ENCODE data around the gene PTPRM. TPM values are rescaled to one million over a fixed set of nuclear protein-coding genes. Genes with fewer than 3 reads are reported as not detected.
A peak's percentile ranks its signal among the peaks of the same experiment; 100 is the strongest.

Gene PTPRM
- polyA plus RNA-seq, 2 of the 4 experiments (the other 2 are of a cell fraction), result 44.5 to 199 TPM

- TF ChIP-seq CTCF (IDR thresholded peaks at IDR 0.05) (no peak), RFX5 (IDR thresholded peaks at IDR 0.05) (no peak), ZNF302 (CRISPR knock-in tag; IDR thresholded peaks at IDR 0.05) (no peak), FOSL2 (IDR thresholded peaks at IDR 0.05) (no peak), FOSL2 (CRISPR knock-in tag; IDR thresholded peaks at IDR 0.05) (no peak)
Measured at GRCh38 chr18:7750095-7750663, 183.1 kb downstream of the PTPRM start (continued).

DNA sequence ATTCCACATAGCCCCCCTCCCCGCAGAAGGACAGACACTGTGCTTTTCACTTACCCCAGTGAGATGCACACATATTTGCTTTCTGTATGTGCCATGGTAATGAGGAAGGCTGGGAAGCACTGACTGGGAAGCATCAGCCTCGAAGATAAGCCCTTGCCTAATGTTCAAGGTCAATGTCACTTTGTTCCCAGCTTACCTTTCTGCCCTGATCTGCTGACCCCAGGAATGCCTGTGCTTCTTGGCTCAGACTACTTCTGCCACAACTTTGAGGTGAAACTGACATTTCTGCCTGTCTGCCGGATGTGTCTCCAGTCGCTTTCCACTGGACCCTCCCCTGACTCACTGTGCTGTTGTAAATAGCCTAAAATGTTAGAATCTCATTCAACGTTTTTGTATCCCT is 183.8 kb downstream of the PTPRM start:
- Histone ChIP-seq H3K4me1 (peaks cover 70% of the 10 kb centered on the region), H3K27ac (peak overlapping the region; percentile 27 to 47; a peak in 2 of 6 replicates), H3K9me3 (peaks cover 7% of the 10 kb centered on the region; the same call in 2 of the 3 replicates), H3K4me2 (no peak overlapping the region), H3K4me3 (no peak overlapping the region)
- POLR2A ChIA-PET, result no interaction called here
- no peak for DNase-seq (ENCODE audit: low read depth in 1 of 2, low spot score in 1 of 2)
- FAIRE-seq, result no peak
- no peak for ATAC-seq
- CTCF ChIA-PET, result no interaction called here
- WGBS (ENCODE audit: missing lambda C conversion rate), result 73% methylated on average over 4 of the region's 5 CpGs
- TF ChIP-seq RAD21 (conservative IDR thresholded peaks at IDR 0.05 in 1 of 2, IDR thresholded peaks at IDR 0.05 in 1 of 2) (no peak), ESRRA (IDR thresholded peaks at IDR 0.05; ENCODE audit: borderline replicate concordance, low read length) (no peak), RFX5 (IDR thresholded peaks at IDR 0.05) (no peak)

DNA sequence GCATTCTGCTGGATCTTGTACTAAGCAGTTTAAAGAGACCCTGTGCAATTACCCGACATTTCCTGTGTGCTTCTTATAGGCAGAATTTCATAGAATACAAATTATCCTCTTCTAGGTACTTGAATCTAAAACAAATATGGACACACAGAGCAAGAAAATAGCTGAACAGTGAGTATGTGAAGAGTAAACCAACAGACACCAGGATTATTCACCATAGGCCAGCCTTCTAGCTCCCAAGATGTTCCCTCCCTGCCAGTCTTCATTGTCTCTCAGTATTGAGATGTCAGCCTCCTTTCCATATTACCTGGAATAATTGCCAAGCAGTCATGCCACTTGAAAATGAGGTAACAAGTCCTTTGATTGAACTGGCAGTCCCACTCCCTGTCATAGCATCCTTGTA is 187.1 kb downstream of the PTPRM start:
- DNase-seq (ENCODE audit: low read depth in 1 of 2, low spot score in 1 of 2), result no peak
- H3K9me3 ChIP-seq, result no peaks in the 10 kb centered on the region
- peak overlapping the region; percentile 79 for H3K4me2 ChIP-seq
- ChIA-PET POLR2A (no interaction called here), CTCF (interaction anchor here (0.7 to 2.0 kb wide), 3 partner anchors 123 to 187 kb away, joined by 3 to 6 read pairs (median 3); partner anchors contain the start of gene PTPRM)
- H3K27ac ChIP-seq, result peak overlapping the region; percentile 85 to 86
- WGBS (ENCODE audit: missing lambda C conversion rate), result 10% methylated on average over 1 of the region's 1 CpG
- H3K4me3 ChIP-seq, result peak overlapping the region; percentile 22; the same call in 1 of the 3 replicates
- ATAC-seq, result peak; percentile 47 to 68; a peak in 3 of 6 replicates
- peaks cover 89% of the 10 kb centered on the region for H3K4me1 ChIP-seq
- TF ChIP-seq KDM1A (IDR thresholded peaks at IDR 0.05; ENCODE audit: low read depth), result no peak
- no peak; the same call in 1 of the 2 replicates for TF ChIP-seq ZC3H11A (IDR thresholded peaks at IDR 0.05)
- no peak for TF ChIP-seq HDAC2 (IDR thresholded peaks at IDR 0.05)
- TF ChIP-seq POLR2A (IDR thresholded peaks at IDR 0.05; ENCODE audit: low read length), result no peak
- TF ChIP-seq HMGXB4 (CRISPR knock-in tag; IDR thresholded peaks at IDR 0.05; ENCODE audit: borderline replicate concordance), result no peak
- FAIRE-seq, result no peak

DNA sequence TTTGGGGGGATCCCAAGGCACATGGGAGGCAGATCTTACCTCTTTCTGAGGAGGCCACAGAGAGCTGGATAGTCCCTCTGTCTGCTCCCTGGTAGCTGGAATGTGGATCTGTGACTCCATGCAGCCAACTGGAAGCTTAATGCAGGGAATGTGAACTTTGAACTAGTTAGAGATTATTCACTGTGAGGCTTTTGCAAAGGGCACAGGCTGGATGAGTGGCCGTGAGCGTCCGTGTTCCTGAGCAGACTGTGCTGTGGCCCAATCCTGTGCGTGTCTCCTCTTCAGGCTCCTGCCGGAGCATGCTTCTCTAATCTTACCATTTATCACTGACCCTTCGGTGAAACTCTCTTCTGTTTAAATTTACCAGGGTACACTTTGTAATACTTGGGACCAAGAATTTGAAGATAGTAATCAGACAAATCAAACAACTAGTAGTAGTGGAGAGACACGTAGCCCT is 187.6 kb downstream of the PTPRM start:
- ChIA-PET POLR2A (interaction anchor here (0.6 kb wide), 1 partner anchor 277 kb away, joined by 3 read pairs; no protein-coding TSS in a partner anchor), CTCF (interaction anchor here (0.8 to 2.0 kb wide), 2 partner anchors 187 to 188 kb away, joined by 3 to 6 read pairs; partner anchors contain the start of gene PTPRM)
- DNase-seq (ENCODE audit: low read depth in 1 of 2, low spot score in 1 of 2) (peak; percentile 8 to 52), ATAC-seq (peak; percentile 84 to 89), FAIRE-seq (no peak)
- H3K4me3 ChIP-seq, result peak overlapping the region; percentile 22; the same call in 1 of the 3 replicates
- H3K9me3 ChIP-seq, result no peaks in the 10 kb centered on the region
- TF ChIP-seq, protein P1, sequence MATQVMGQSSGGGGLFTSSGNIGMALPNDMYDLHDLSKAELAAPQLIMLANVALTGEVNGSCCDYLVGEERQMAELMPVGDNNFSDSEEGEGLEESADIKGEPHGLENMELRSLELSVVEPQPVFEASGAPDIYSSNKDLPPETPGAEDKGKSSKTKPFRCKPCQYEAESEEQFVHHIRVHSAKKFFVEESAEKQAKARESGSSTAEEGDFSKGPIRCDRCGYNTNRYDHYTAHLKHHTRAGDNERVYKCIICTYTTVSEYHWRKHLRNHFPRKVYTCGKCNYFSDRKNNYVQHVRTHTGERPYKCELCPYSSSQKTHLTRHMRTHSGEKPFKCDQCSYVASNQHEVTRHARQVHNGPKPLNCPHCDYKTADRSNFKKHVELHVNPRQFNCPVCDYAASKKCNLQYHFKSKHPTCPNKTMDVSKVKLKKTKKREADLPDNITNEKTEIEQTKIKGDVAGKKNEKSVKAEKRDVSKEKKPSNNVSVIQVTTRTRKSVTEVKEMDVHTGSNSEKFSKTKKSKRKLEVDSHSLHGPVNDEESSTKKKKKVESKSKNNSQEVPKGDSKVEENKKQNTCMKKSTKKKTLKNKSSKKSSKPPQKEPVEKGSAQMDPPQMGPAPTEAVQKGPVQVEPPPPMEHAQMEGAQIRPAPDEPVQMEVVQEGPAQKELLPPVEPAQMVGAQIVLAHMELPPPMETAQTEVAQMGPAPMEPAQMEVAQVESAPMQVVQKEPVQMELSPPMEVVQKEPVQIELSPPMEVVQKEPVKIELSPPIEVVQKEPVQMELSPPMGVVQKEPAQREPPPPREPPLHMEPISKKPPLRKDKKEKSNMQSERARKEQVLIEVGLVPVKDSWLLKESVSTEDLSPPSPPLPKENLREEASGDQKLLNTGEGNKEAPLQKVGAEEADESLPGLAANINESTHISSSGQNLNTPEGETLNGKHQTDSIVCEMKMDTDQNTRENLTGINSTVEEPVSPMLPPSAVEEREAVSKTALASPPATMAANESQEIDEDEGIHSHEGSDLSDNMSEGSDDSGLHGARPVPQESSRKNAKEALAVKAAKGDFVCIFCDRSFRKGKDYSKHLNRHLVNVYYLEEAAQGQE (IDR thresholded peaks at IDR 0.05), result no peak
- TF ChIP-seq CHD4 (IDR thresholded peaks at IDR 0.05; ENCODE audit: borderline replicate concordance) (no peak), JUN (IDR thresholded peaks at IDR 0.05) (no peak), GATA3 (IDR thresholded peaks at IDR 0.05; ENCODE audit: borderline replicate concordance) (peak; percentile 37; the same call in 1 of the 2 replicates), SMC3 (IDR thresholded peaks at IDR 0.05) (no peak)
- 4% methylated on average over 7 of the region's 7 CpGs for WGBS (ENCODE audit: missing lambda C conversion rate)
- peak overlapping the region; percentile 79 for H3K4me2 ChIP-seq
- H3K27ac ChIP-seq, result peak overlapping the region; percentile 85 to 86
- peaks cover 89% of the 10 kb centered on the region for H3K4me1 ChIP-seq
